ENCODE results near the gene LEUTX. TPM values are rescaled to one million over a fixed set of nuclear protein-coding genes. Genes with fewer than 3 reads are reported as not detected.
"Not testable (repeated sequence)": the region's sequence is repeated elsewhere in the genome, so short reads cannot be mapped to it uniquely, and the experiment has no call there.

LEUTX gene
- total and polyA plus RNA-seq, 8 donors: not detected

DNA sequence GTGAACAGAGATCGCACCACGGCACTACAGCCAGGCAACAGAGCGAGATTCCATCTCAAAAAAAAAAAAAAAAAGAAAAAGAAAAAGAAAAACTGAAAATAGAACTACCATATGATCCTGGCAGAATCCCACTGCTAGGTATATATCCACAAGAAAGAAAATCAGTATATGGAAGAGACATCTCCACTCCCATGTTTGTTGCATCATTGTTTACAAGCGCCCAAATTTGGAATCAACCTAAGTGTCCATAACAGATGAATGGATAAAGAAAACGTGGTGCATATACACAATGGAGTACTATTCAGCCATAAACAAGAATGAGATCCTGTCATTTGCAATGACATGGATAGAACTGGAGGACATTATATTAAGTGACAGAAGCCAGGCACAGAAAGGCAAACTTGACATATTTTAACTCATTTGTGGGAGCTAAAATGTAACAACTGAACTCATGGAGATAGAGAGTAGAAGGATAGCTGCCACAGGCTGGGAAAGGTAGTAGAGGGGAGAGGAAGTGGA lies 29.3 kb downstream of the LEUTX start:
- Histone ChIP-seq H3K27me3 (peaks cover 0 to 19% (median 7%) of the 10 kb centered on the region in 3 donors), H3K36me3 (peaks cover 0 to 5% (median 0%) of the 10 kb centered on the region in 4 donors), H3K4me1 (no peaks in the 10 kb centered on the region), H3K27ac (no peak overlapping the region), H3K4me3 (no peak overlapping the region), H3K9me3 (peaks cover 0 to 8% (median 0%) of the 10 kb centered on the region in 4 donors)
- WGBS, 5 donors: 69 to 82% (median 80%) methylated on average over 4 to 5 of the region's 5 CpGs
- TF ChIP-seq, protein P1, sequence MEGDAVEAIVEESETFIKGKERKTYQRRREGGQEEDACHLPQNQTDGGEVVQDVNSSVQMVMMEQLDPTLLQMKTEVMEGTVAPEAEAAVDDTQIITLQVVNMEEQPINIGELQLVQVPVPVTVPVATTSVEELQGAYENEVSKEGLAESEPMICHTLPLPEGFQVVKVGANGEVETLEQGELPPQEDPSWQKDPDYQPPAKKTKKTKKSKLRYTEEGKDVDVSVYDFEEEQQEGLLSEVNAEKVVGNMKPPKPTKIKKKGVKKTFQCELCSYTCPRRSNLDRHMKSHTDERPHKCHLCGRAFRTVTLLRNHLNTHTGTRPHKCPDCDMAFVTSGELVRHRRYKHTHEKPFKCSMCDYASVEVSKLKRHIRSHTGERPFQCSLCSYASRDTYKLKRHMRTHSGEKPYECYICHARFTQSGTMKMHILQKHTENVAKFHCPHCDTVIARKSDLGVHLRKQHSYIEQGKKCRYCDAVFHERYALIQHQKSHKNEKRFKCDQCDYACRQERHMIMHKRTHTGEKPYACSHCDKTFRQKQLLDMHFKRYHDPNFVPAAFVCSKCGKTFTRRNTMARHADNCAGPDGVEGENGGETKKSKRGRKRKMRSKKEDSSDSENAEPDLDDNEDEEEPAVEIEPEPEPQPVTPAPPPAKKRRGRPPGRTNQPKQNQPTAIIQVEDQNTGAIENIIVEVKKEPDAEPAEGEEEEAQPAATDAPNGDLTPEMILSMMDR (IDR thresholded peaks at IDR 0.05): no peak
- no peak for TF ChIP-seq EP300 (IDR thresholded peaks at IDR 0.05)
- intact Hi-C loops (cut with DNase I; ENCODE audit: low total_unique reads): no loop called here
- DNase-seq: no peak

DNA sequence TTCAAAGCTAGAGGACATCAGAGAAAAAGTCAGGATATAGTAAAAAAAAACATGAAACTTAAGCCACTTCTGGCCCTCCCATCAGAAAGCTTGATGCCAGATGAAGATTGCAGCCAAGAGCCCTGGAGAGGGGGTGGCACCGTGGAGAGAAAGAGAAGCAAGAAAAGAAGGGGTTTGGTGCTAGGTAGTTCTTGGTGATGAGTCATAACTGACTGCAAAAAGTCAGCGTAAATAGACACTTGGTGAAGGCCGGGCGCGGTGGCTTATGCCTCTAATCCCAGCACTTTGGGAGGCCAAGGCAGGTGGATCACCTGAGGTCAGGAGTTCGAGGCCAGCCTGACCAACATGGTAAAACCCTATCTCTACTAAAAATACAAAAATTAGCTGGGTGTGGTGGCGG lies 30.0 kb downstream of the LEUTX start:
- peaks cover 0 to 12% (median 0%) of the 10 kb centered on the region in 3 donors for H3K27me3 ChIP-seq
- WGBS, 5 donors: 83 to 94% (median 86%) methylated on average over 6 to 7 of the region's 7 CpGs

DNA sequence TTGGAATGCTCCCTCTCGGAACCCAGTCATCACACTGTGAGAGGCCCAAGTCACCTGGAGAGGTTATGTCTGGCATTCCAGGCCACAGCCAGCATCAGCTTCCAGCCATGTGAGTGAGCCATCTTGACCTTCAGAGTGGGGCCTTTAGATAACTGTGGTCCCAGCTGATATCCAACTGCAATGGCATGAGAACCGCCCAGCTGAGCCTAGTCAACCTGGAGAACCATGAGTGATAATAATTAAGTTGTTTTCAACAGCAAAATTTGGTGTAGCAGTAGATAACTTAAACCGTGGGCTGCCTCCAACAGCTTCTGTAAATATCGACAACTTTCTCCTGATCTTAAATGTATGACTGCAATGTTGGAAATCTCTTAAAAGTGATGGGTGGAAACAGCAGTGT lies 30.7 kb downstream of the LEUTX start:
- H3K9me3 ChIP-seq: peaks cover 0 to 8% (median 0%) of the 10 kb centered on the region in 4 donors
- no peak for DNase-seq
- H3K4me3 ChIP-seq: no peak overlapping the region
- TF ChIP-seq, protein P1 (IDR thresholded peaks at IDR 0.05): no peak
- WGBS, 5 donors: 85 to 95% (median 93%) methylated on average over 4 of the region's 4 CpGs
- H3K27ac ChIP-seq: no peak overlapping the region
- peaks cover 0 to 5% (median under 1%) of the 10 kb centered on the region in 4 donors for H3K36me3 ChIP-seq
- H3K27me3 ChIP-seq: peaks cover 0 to 8% (median 0%) of the 10 kb centered on the region in 3 donors
- H3K4me1 ChIP-seq: no peaks in the 10 kb centered on the region
- intact Hi-C loops (cut with DNase I; ENCODE audit: low total_unique reads): no loop called here

More for the DNA sequence above, 30.0 kb downstream of the LEUTX start:
- DNase-seq; H3K36me3 ChIP-seq; H3K27ac ChIP-seq; H3K9me3 ChIP-seq; H3K4me1 ChIP-seq; intact Hi-C loops (cut with DNase I; ENCODE audit: low total_unique reads); H3K4me3 ChIP-seq: not testable (repeated sequence)

DNA sequence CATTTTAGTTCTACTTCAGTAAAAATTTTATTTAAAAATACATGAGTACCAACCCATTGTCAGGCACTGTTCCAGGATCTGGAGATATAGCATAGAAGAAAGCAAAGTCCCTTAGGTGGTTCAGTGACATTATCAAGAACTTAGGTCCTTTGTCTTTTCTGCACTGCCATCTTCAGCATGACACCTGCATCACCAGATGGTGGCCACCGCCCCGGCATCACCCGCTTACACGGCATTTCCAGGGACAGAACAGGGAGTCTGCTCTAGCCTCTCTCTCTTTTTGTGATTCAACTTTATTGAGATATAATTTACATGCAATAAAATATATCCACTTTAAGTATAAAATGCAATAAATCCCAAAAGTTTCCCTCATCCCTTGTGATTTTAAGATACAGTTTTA lies 31.8 kb downstream of the LEUTX start:
- WGBS, 5 donors: 81 to 92% (median 88%) methylated on average over 4 of the region's 4 CpGs
- intact Hi-C loops (cut with DNase I; ENCODE audit: low total_unique reads): no loop called here
- H3K36me3 ChIP-seq: peaks cover 0 to 12% (median 2%) of the 10 kb centered on the region in 4 donors

DNA sequence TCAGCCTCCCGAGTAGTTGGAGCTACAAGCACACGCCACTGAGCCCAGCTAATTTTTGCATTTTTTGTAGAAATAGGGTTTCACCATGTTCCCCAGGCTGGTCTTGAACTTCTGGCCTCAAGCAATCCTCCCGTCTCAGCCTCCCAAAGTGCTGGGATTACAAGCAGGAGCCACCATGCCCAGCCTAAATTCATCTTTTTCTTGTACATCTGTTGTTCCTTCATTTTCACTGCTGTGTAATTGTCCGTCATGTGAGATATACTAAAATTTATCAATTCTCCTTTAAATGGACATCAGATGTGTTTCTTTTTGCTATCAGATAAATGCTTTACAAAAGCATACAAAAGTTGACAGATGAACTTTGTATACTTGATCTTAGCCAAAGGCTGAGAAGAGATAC lies 32.4 kb downstream of the LEUTX start:
- WGBS, 5 donors: 86 to 95% (median 88%) methylated on average over 4 of the region's 4 CpGs
- Histone ChIP-seq H3K4me3 (no peak overlapping the region), H3K27ac (no peak overlapping the region), H3K4me1 (no peaks in the 10 kb centered on the region), H3K36me3 (peaks cover 0 to 15% (median 4%) of the 10 kb centered on the region in 4 donors), H3K27me3 (no peaks in the 10 kb centered on the region), H3K9me3 (peaks cover 0 to 8% (median 0%) of the 10 kb centered on the region in 4 donors)
- intact Hi-C loops (cut with DNase I; ENCODE audit: low total_unique reads): no loop called here
- no peak for DNase-seq
- no peak for TF ChIP-seq POLR2AphosphoS5 (IDR thresholded peaks at IDR 0.05)
- TF ChIP-seq EP300 (IDR thresholded peaks at IDR 0.05): no peak
- TF ChIP-seq, protein P1 (IDR thresholded peaks at IDR 0.05): no peak

More for the DNA sequence above, 31.8 kb downstream of the LEUTX start:
- no peaks in the 10 kb centered on the region for H3K4me1 ChIP-seq
- no peak overlapping the region for H3K27ac ChIP-seq
- peaks cover 0 to 8% (median 0%) of the 10 kb centered on the region in 4 donors for H3K9me3 ChIP-seq
- TF ChIP-seq POLR2A (IDR thresholded peaks at IDR 0.05): no peak
- no peak for TF ChIP-seq EP300 (IDR thresholded peaks at IDR 0.05)
- TF ChIP-seq, protein P1 (IDR thresholded peaks at IDR 0.05): no peak
- no peak for TF ChIP-seq POLR2AphosphoS5 (IDR thresholded peaks at IDR 0.05)
- no peak for DNase-seq
- H3K27me3 ChIP-seq: peaks cover 0 to under 1% (median 0%) of the 10 kb centered on the region in 3 donors
- H3K4me3 ChIP-seq: no peak overlapping the region

Measured in stomach (tissue), 9 donors.